Endometrial microvascular endothelial cells (primary cell): ENCODE measurements around the gene HOXB6. TPM values are rescaled to one million over a fixed set of nuclear protein-coding genes. Genes with fewer than 3 reads are reported as not detected.

Source experiments
- in situ Hi-C: cut with HindIII; loops from 2 replicates; pipeline ENCODE4 v1.10.0; 2017; ENCODE audit warnings: low sequenced_read_pairs, low pct_unique_long_range_greater_than_20kb; ENCODE audit errors: inconsistent ontology term
- total RNA-seq: library from RNA; depleted of rRNA; stranded (reverse); fragments of >200 nt; gene quantifications from one replicate; pipeline ENCODE4 v1.2.3, GENCODE V29; 2015; ENCODE audit errors: inconsistent ontology term

Gene HOXB6
- total RNA-seq, 1 donor from 2014 or later: 26.3 TPM

DNA sequence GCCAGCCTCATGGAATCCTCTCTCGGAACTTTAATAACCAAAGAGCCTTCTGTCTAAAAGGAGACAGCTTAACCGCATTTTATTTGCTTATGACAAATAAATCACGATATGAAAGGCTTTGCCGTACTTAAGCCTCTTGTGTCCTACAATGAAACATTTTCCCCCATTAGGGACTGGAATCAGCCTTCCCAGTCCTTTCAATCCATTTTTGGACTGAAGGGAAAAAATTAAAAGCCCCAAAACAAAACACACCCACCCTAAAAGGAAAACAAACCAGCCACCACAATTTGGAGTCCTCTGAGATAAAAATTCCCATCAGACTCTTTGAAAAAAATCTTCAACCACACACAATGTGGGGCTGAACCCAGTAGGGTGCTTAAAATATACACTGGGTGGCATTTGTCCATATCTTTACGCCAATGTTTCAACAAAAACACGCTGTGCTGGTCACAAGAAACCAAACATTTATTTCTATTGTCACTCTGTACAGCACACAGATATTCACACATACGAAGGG lies 29.7 kb downstream of the HOXB6 start:
- in situ Hi-C loops: no loop called here

DNA sequence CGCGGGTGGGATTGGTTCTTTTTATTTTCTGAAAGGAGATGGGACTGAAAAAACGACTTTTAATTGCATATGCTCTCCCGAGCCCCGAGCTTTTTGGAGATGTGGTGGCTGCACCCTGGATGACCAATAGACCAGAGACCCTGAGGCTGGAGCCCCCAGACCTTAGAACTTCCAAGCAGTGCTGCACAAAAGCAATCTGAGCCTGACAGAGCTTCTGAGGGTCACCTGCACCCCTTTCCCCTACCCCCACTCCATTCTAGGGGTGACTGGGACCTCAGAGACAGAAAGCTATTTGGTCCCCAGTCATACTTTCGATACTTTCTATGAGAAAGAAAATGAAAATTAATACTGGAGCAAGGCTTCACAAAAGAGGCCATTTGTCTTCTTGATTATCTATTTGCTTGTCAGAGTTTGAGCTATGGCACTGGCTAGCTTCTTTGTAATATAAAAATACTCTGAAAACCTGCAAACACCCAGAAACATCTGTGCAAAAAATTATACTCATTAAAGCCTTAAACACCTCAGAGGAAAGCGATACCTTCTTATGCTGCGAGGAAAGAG lies 30.2 kb downstream of the HOXB6 start:
- in situ Hi-C loops: no loop called here

DNA sequence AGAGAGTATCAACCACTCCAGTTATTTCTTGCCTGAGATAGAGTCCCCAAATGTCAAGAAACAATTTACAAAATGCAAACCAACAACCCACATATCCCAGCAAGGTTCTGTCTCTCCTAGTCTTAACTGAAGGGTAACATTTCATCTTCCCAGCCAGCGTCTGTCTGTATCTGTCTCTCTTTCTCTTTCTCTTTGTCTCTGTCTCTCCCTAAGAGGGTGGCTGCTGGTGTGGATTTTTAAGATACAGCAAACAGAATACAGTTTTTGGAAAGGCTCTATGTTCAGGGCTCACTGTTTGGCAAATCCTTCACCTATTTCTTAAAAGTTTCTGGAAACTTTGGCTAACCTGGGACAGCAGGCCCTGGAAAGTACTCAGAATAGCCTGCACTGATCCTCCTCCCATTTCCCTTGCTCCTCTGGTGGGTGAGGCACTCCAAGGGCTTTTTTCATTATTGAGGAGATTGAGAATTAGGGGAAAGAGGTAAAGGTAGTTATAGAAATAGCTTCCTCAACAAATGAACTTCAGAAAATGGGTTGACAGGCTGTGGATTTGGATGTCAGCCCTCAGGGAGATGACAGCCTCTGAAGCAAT lies 32.9 kb downstream of the HOXB6 start:
- in situ Hi-C loops: no loop called here

DNA sequence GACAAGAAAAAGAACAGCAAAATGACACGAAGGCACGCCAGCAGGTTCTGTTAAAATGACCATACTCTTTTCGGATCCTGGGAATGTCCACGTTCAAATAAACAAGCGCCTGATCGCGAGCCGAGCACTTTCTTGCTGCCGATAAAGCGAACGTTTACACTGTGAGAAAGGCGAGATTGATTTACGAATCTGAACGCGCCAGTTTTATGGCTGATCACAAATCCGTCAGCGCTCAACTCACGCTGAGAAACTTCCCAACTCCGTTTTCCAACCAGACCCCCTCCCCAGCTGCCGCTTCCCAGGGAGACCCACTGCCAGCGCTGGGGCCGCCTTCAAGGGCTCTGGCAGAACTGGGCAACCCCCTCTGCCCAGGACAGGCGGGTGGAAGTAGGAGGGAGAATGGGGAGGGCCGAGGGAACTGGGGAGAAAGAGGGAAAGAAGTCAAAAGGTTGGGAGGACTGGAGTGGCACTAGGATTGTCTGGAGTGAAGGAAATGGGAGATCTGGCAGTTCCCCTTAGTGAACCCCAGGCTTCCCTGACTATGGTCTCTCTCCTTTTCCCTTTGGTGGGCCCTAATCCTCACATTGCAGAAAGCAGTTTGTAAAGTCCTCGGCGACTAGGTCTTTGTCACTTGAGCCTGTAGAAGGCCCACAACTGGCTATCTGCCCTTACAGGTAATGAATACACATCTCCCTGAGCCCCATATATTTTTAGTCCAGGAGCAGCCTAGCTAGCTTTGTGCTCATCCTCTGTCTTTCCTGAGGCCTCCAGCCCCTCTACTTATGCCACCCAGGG lies 33.6 kb downstream of the HOXB6 start:
- in situ Hi-C loops: no loop called here

DNA sequence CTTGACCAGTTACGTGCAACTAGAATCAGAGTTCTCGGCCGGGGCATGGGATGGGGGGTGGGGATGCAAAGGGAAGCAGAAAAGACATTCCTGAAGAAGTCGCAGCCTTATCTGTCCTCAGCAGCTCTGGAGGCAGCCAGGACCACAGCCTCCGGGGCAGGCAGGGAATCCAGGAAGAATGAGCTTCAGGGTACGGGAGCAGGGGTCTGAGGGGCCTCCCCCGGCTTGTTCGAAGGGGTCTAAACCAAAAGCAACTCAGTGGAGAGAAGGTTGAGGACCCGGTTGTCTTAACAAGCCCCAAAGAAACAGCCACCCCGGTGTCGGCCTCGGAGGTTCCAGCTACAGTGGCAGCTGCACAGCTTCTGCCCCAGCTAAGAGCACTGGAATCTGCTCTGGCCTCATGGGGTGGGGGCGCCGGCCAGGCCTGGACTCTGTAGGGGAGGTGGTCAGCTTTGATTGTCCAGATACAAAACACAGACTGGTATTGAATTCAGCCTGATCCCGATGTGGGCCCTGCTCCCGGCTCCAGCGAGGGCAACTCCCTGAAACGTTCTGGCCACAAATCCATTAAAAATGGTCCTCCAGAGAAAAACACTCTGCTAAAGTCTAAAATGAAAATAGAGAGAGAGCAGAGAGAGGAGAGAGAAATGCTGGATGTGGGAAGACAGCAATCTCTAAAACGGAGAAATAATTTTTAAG lies 34.3 kb downstream of the HOXB6 start:
- in situ Hi-C loops: no loop called here

DNA sequence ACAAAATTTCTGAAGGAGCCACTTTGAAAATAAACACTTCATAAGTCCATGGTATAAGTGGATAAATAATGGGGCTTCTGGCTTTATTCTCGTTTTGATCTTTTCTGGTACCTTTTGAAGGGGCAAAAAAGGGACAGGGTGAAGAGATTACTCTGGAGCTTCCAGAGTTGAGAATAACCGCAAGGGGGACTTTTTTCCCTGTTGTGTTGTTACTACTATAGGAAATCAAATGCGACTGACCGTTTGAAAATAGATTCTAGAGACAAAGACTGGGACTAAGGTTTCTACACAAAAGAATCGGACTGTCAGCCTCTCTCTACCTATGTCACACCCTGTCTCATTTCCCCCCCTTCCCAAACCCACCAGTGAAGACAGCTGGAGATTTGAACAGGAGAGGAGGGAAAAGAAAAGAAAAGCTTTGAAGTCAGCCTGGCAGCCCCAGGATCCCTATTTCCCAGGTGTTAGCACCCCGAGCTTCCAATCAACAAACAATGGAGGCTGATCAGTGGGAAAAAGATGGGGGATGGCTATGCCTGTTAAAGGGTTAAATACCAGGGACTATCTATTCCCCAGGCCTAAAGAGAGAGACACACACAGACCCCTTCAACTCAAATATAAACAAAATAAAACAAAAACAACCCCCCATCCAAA lies 35.0 kb downstream of the HOXB6 start:
- in situ Hi-C loops: no loop called here

DNA sequence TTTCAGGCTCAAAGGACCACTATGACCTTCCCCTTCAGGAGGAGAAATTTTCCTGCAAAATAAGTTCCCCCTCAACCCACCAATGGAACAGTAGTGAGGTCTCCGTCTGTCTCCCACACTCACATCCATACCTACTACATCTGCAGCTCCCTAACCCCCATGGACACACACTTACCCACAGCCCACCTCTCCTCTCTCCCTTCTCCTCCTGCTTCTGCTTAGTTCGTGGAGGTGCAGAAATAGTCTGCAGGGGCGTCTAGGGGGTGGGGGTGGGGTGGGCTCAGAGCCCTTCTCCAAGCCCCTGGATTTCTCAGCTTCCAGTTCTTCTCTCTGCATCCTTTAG lies 35.6 kb downstream of the HOXB6 start:
- in situ Hi-C loops: no loop called here

DNA sequence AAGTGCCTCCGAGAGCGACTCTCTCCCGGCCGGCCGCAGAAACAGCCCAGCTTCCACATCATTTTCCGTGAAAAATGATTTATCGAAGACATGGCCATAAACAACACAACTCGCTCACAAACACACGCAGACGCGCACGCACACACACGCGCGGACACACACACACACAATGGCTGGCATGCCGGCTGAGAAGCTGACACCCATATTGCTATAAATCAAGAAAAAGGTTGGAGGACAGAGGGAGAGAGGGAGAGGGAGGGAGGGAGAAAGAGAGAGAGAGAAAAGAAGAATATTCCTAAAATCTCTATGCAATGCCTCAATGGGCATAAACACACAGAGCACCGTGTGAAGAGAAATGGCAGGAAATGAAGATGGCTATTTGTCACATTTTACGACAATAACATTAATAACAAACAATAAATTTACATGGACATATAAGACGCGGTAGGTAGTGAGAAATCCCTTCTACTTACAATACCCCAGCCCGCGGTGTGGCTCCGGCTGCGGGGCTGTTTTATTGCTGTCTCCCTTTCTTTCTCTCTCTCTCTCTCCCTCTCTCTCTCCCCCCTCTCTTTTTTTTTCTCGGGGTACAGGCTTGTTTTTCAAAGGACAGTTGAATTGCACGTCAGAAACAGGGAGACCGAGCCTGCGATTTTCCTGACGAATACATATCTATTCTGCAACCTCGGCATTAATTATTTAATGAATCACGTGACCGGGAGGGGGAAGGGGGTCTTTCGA lies 36.1 kb downstream of the HOXB6 start:
- in situ Hi-C loops: no loop called here

DNA sequence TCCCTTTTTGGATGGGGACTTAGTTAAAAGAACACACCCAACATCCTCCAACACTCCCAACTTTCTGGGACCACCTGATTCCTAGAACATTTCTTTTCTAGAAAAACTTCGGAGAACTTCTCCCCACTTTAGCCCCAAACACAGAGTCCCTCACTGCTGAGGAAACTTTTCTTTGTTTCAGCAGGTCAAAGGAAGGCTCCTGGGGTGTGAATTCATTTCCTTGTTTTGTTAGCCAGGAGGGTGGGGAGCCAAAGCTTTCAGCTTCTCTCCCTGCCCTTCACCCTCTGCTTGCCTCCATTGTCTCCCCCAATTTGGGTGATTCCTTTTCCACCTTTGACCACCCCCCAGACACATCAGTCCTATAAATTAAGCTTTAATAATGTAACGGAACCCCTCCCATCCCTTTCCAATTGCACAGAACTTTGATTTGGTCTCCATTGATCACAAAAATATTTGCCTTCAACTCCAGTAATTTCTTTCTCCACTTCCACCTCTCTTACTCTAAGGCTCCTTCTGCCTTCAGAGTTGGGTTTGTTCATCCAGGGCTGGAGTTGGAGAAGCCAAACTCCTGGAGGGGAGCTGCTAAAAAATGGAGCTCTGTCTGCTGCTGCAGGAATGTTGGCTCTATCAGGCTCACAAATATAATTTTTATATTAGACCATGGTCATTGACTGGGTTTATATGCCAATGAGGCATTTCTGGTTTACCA lies 37.0 kb downstream of the HOXB6 start:
- in situ Hi-C loops: no loop called here

DNA sequence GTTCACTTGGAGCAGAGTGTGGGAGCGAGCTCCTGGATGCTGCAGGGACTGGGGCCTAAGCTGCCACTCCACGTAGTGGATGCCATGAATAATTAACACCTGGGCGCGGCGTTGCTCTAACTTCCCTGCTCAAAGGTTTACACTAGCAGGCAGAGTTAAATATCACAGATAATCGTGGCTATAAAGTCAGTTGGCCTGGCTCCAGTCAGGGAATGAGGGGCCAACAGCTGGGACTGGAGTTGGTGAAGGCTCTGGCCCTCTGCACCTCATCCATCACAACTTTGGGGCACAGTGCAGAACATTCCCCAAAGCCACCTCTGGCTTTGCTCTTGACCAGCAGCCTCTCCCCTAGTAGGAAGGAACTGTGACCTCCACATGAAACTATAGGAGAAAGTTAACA lies 37.6 kb downstream of the HOXB6 start:
- in situ Hi-C loops: no loop called here

DNA sequence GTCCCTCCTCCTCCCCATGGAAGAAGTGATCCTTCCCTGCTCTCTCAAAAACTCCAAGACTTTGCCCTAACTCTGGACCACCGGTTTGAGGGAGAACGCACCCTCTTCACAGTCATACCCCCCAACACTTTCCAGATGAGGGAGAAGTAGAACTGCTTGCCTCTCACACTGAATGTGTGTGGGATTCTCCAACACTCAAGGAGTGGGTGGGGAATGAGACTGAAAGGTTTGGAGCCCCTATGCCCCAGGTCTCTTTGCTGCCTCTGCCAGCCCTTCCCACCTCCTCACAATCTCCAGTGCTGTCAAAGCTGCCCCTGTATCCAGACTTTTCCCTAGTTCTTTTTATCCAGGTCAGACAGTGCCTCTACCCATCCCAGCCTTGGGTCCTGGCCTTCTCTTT lies 38.1 kb downstream of the HOXB6 start:
- in situ Hi-C loops: no loop called here

DNA sequence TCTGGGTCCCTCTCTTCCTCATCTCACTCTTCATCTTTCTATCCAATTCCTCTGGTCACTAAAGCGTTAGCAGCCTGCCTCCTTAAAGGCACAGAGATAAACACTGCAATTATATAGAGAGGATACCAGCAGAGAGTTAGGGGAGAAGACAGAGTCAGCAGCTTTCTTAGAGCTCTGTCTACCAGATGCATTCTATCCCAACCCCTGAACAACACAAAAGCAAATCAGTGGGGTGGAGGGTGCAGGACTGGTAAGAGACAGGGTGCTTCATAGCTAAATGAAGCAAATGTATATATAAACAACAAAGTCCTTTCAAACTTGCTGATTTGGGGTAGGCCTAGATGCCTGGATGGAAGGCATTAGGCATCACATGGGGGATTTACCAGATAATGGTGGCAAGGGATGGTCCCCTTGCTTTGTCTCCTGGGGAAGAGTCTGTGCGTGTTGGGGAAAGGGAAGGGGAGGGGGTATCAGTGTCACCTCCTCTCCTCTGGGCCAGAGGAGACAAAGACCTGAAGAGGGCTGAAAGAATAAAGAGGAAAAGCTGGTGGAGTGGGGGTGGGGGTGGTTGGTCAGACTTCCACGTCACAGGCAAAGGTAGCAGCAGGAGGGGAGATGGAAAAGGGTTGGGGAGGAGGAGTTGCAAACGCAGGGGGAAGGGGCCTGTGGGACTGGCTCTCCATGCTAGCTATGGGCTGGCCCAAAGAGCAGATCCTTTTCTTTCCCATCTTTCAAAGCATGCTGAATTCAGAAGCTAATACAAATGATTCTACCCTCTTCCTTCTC lies 38.7 kb downstream of the HOXB6 start:
- in situ Hi-C loops: no loop called here

DNA sequence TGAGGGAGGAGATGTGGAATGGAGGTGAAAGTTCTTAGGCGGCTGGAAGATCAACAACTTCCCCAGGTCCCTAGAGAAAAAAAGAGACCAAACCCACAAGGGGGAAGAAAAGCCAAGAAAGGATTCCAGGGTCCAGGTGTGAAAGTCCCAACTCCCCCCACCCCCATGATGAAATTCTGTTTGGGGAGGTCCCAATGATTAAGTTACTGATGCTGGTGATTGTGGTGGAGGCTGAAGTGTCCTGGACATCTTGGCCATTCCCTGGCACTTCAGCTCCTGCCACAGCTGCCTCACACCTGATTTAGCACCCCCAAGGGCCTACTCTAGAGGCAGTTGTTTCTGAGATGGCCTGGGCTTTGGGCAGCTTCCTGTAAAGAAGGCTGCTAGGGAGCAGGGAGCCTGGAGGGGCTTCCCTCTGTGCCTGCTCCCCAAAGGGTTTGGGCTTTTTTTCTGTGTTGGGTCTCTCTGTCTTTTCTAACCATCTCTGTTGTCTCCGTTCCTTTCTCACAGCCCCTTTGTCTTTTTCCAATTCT lies 39.7 kb downstream of the HOXB6 start:
- in situ Hi-C loops: no loop called here

DNA sequence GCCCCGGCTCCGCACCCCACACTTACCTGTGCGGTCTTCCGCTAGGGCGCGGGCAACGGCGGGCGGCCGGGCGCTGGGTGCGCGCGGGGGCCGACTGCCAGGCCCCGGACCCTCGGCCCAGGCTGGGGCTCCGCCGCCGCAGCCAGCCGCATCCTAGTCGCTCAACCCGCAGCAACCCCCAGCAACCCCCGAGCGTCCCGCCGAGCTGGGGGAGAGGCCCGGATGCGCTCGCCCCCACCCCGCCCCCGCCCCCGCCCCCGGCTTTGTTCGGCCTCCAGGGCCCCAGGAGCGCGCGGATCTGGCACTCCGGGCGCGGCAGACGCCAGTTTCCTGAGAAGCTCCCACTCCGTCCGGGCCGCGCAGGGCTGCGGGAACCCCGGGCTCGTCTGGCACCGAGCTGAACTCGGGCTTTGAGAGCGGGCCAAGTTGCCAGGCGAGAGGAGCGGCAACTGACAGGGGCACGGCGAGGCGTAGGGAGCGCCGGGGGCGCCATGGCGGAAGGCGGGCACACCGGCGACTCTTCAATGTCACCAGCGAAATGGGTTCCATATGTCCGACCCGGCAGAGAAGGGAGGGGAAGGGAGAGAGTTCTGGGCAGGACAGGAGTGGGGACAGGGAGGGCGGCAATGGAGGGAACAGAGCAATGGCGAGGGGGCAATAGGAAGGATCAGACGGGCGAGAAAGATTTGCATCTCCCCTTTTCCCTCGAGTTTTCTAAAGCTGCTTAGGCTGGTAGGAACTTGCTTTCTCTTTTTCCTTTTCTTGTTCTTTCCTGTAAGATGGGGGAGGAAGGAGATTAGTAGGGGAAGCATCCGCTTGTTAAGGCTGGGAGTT lies 40.4 kb downstream of the HOXB6 start:
- in situ Hi-C loops: no loop called here

DNA sequence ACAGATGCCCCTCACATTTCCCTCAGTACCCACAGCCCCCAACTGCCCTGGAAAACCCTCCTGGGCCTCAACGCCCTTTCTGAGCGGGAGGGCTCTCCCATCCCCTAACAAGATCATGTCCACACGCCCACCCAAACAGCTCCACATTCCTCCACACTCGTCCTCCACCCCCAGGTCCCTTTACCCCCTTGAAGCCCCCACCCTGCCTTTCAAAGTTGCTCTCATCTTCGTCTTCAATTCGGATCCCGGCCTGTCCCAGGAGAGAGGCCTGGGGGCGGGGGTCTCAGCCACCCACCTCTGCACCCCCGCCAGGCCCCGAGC lies 41.0 kb downstream of the HOXB6 start:
- in situ Hi-C loops: no loop called here

DNA sequence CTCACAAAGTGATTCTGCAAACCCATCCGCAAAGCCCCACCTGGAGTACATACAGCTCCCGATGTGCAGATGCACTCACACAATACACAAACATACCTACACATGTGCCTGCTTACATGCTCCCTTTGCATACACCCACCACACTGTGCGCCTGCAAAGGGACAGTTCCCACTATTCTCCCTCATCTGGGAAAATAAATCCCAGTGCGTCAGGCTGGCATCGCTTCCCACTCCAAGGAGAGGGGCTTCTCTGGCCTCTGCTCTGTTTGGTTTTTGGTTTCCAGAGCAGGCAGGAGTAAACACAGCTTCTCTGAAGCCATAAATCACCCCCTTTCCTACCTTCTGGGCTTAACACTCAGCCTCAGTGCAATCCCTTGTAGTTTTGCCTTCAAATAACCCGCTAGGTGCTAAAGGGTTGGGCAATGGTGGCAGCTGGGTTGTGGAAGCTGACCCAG lies 41.4 kb downstream of the HOXB6 start:
- in situ Hi-C loops: no loop called here
